K562 (cell line): ENCODE data around the gene ABHD8. TPM values are rescaled to one million over a fixed set of nuclear protein-coding genes. Genes with fewer than 3 reads are reported as not detected.

Experiments
- ATAC-seq: fragments of 200-7000 bp; cut with Tn5 transposase; 3 replicates; pipeline ENCODE4 v1.9.1; 2020; ENCODE audit warnings: moderate library complexity
- BruUV-seq: library from RNA; stranded (reverse); fragments of 400-500 nt; replicated peaks from 2 replicates; lab custom pipeline; 2021; lab: Mats Ljungman, UMichigan
- CTCF ChIA-PET: fragments of 300-600 bp; formaldehyde crosslinking; extraction: SDS; loops from one replicate; lab custom pipeline; 2021; ENCODE audit warnings: low intra/inter-chr PET ratio; lab: Yijun Ruan, JAX
- POLR2A ChIA-PET: fragments of 300-600, 350-650 bp; sonication (Branson Sonifier 250); formaldehyde crosslinking; extraction: SDS; loops from one replicate; lab custom pipeline; 2021; ENCODE audit warnings: antibody characterized with exemption, inconsistent platforms; lab: Yijun Ruan, JAX
- DNase-seq, 4 experiments: peaks; one replicate each; pipeline versions ENCODE4 v3.0.0 to v3.0.0-alpha.2; 2011 to 2018; ENCODE audit warnings: low spot score in 3 of 4, mixed read lengths in 3 of 4; ENCODE audit errors: extremely low read depth in 1 of 4
- FAIRE-seq: peaks from 2 replicates; lab custom pipeline; 2011; peaks lifted over from hg19 to GRCh38; lab: Jason Lieb, UNC
- H2AFZ ChIP-seq: 2 replicates; pipeline ENCODE4 v1.6.0; 2011; ENCODE audit warnings: low read depth, low read length, control low read depth, inconsistent platforms
- H3K27ac ChIP-seq: fragments of 200-600 bp; 3 replicates; pipeline ENCODE4 v1.8.0; 2011; ENCODE audit warnings: low read depth, mild to moderate bottlenecking, control low read depth, inconsistent platforms, low read length, moderate library complexity, mixed read lengths; ENCODE audit errors: extremely low read depth
- H3K27me3 ChIP-seq, 2 experiments: fragments of 300-600 bp in 1 of 2; 2 replicates in 1 of 2; 3 replicates in 1 of 2; pipeline versions ENCODE4 v1.6.0 to v1.8.0; 2011; ENCODE audit warnings: inconsistent platforms in 2 of 2, low read length in 2 of 2, mild to moderate bottlenecking in 1 of 2, mixed read lengths in 1 of 2, moderate library complexity in 1 of 2; ENCODE audit not compliant: control insufficient read depth in 2 of 2, insufficient read depth in 2 of 2
- H3K36me3 ChIP-seq: fragments of 300-600 bp; 3 replicates; pipeline ENCODE4 v1.8.0; 2011; ENCODE audit warnings: mild to moderate bottlenecking, low read length, inconsistent platforms; ENCODE audit not compliant: control insufficient read depth, insufficient read depth
- H3K4me1 ChIP-seq, 2 experiments: fragments of 200-600 bp in 1 of 2; replicated peaks in 1 of 2; 2 replicates in 1 of 2; 3 replicates in 1 of 2; pipeline versions ENCODE4 v1.5.1 to v1.8.0; 2011; ENCODE audit warnings: inconsistent platforms in 2 of 2, low read length in 2 of 2, mild to moderate bottlenecking in 1 of 2, mixed read lengths in 1 of 2, moderate library complexity in 1 of 2; ENCODE audit not compliant: control insufficient read depth in 2 of 2, insufficient read depth in 2 of 2
- H3K4me2 ChIP-seq: 2 replicates; pipeline ENCODE4 v1.6.1; 2011; ENCODE audit warnings: low read length, control low read depth, inconsistent platforms, mixed read lengths; ENCODE audit not compliant: insufficient read depth
- H3K4me3 ChIP-seq: fragments of 200-600 bp; sonication (generic), shearing (Covaris generic); 2 replicates; pipeline ENCODE4 v1.5.1; 2016; ENCODE audit warnings: control low read depth, inconsistent platforms
- H3K79me2 ChIP-seq: fragments of 200-600 bp; 3 replicates; pipeline ENCODE4 v1.8.0; 2011; ENCODE audit warnings: low read length, inconsistent platforms; ENCODE audit not compliant: control insufficient read depth, insufficient read depth
- H3K9ac ChIP-seq, 2 experiments: 2 replicates each; pipeline versions ENCODE4 v1.6.0 to v1.6.1; 2011; ENCODE audit warnings: low read depth in 2 of 2, low read length in 2 of 2, control low read depth in 1 of 2, inconsistent platforms in 1 of 2, mild to moderate bottlenecking in 1 of 2, mixed read lengths in 1 of 2; ENCODE audit not compliant: insufficient read depth in 1 of 2
- H3K9me1 ChIP-seq: one replicate; pipeline ENCODE4 v1.6.0; 2011; ENCODE audit warnings: inconsistent platforms, mild to moderate bottlenecking, low read length, moderate library complexity; ENCODE audit not compliant: control insufficient read depth, insufficient read depth
- H3K9me3 ChIP-seq: replicated peaks from 2 replicates; pipeline ENCODE4 v1.5.1; 2011; ENCODE audit warnings: low read depth, low read length, inconsistent platforms; ENCODE audit not compliant: control insufficient read depth, insufficient read depth
- H4K20me1 ChIP-seq: replicated peaks from 2 replicates; pipeline ENCODE4 v1.6.1; 2011; ENCODE audit warnings: low read length, inconsistent platforms, mixed read lengths; ENCODE audit not compliant: control insufficient read depth, insufficient read depth
- JUND ChIP-seq, 2 experiments: IDR thresholded peaks; 2 replicates in 1 of 2; 3 replicates in 1 of 2; pipeline ENCODE4 v1.6.1; 2011; ENCODE audit warnings: borderline replicate concordance in 2 of 2, low read depth in 2 of 2, low read length in 2 of 2, improper control_type of control experiment in 1 of 2, missing biosample characterization in 1 of 2, missing genetic modification characterization in 1 of 2, missing genetic modification reagents in 1 of 2
- KLF16 ChIP-seq: IDR thresholded peaks from 2 replicates; pipeline ENCODE4 v1.6.1; 2016; ENCODE audit warnings: antibody characterized with exemption
- LARP7 ChIP-seq: fragments of 450-650 bp; IDR thresholded peaks from 2 replicates; pipeline ENCODE4 v1.6.1; 2016
- LCOR ChIP-seq: sonication (generic); formaldehyde crosslinking; IDR thresholded peaks from 2 replicates; pipeline ENCODE4 v1.8.0; 2022; ENCODE audit warnings: mild to moderate bottlenecking, missing genetic modification reagents
- RAD21 ChIP-seq, 2 experiments: fragments of 250-450 bp in 1 of 2; fragments of 450-650 bp in 1 of 2; sonication (Bioruptor Pico) in 1 of 2; formaldehyde crosslinking in 1 of 2; IDR thresholded peaks in 1 of 2; conservative IDR thresholded peaks in 1 of 2; 2 replicates each; pipeline versions ENCODE4 v1.4.0 to v1.8.0; 2020 to 2022; ENCODE audit warnings: mild to moderate bottlenecking in 2 of 2, moderate library complexity in 1 of 2
- RBM25 ChIP-seq: fragments of 200-400 bp; formaldehyde crosslinking; IDR thresholded peaks from 2 replicates; pipeline ENCODE4 v1.6.1; 2018; ENCODE audit warnings: low read length, low read depth, moderate library complexity; ENCODE audit not compliant: severe bottlenecking
- REST ChIP-seq, 2 experiments: fragments of 450-650 bp; formaldehyde crosslinking in 1 of 2; IDR thresholded peaks; 2 replicates each; pipeline versions ENCODE4 v1.4.0 to v1.6.1; 2014 to 2020; ENCODE audit warnings: mild to moderate bottlenecking in 2 of 2, borderline replicate concordance in 1 of 2, low read depth in 1 of 2
- UBTF ChIP-seq, 2 experiments: IDR thresholded peaks; 2 replicates each; pipeline ENCODE4 v1.6.1; 2012; ENCODE audit warnings: improper control_type of control experiment in 2 of 2, low read depth in 2 of 2, low read length in 2 of 2, borderline replicate concordance in 1 of 2
- WGBS: fragments of 100-300 bp; shearing (Covaris generic); methylation state at CpG from one replicate; pipeline ENCODE4 v1.1.6; 2016; ENCODE audit warnings: low coverage, mixed read lengths; ENCODE audit not compliant: insufficient coverage; ENCODE audit errors: missing lambda C conversion rate; 5-methylcytosine and 5-hydroxymethylcytosine counted together
- in situ Hi-C: fragments of 300-500 bp; cut with MboI; formaldehyde crosslinking; loops from 4 replicates; pipeline ENCODE4 v1.15.0; 2018; ENCODE audit warnings: inconsistent platforms, mixed read lengths
- intact Hi-C: fragments of 100-400 bp; cut with micrococcal nuclease; formaldehyde crosslinking; loops from 2 replicates; pipeline ENCODE4 v1.14.2; 2022
- polyA plus RNA-seq, 8 experiments: library from polyadenylated mRNA; depleted of rRNA in 4 of 8; stranded (reverse) in 5 of 8; unstranded in 3 of 8; fragments of >200 nt; fragmentation: Nextera tagmentation in 2 of 8; fragmentation: Illumina TruSeq in 1 of 8; extraction: Ambion mirVana in 2 of 8; extraction: Trizol in 1 of 8; gene quantifications; 2 replicates each; pipeline versions ENCODE4 v1.2.1 to v1.2.3, GENCODE V29; 2011 to 2014; ENCODE audit warnings: inconsistent platforms in 1 of 8, missing spikeins in 1 of 8
- total RNA-seq, 7 experiments: library from RNA; depleted of rRNA in 6 of 7; stranded (reverse); fragments of >200 nt in 6 of 7; fragmentation: Illumina TruSeq in 2 of 7; extraction: Trizol in 2 of 7; gene quantifications; 2 replicates each; pipeline versions ENCODE4 v1.2.1 to v1.2.3, GENCODE V29; 2011 to 2021; ENCODE audit warnings: low replicate concordance in 1 of 7

The ABHD8 gene
- total and polyA plus RNA-seq, 9 of the 15 experiments (the other 6 are each of a cell fraction or from before 2014, with no cell fraction given) = 0.04 to 6.6 (median 2.0) TPM; not detected in 1

GRCh38 chr19:17282488-17283125 lies 20.6 kb downstream of the ABHD8 start:
- POLR2A ChIA-PET = interaction anchor here (0.6 to 2.0 kb wide), 7 partner anchors 11 to 372 kb away, joined by 3 to 12 read pairs (median 3); partner anchors contain the start of genes BABAM1 and HAUS8
- 8% methylated on average over 32 of the region's 45 CpGs for WGBS
- no peaks in the 10 kb centered on the region for H3K27me3 ChIP-seq
- H2AFZ ChIP-seq = peak overlapping the region; percentile 97
- H3K36me3 ChIP-seq = peaks cover 24% of the 10 kb centered on the region; the same call in 1 of the 3 replicates
- peak overlapping the region; percentile 51 for H3K4me3 ChIP-seq
- no peaks in the 10 kb centered on the region for H3K9me3 ChIP-seq
- H3K4me1 ChIP-seq = peaks cover 2 to 31% of the 10 kb centered on the region in 2 experiments
- H3K27ac ChIP-seq = peak overlapping the region; percentile 58; the same call in 2 of the 3 replicates
- peak; percentile 96 for ATAC-seq
- peak overlapping the region; percentile 65 to 93 for H3K9ac ChIP-seq
- peaks cover 5% of the 10 kb centered on the region; the same call in 2 of the 3 replicates for H3K79me2 ChIP-seq
- H3K4me2 ChIP-seq = peak overlapping the region; percentile 88
- no TSS peak for BruUV-seq
- H3K9me1 ChIP-seq = peaks cover 3% of the 10 kb centered on the region
- peaks cover 6% of the 10 kb centered on the region; the same call in 1 of the 2 replicates for H4K20me1 ChIP-seq
- DNase-seq = peak; percentile 85 to 91 (median 88)
- in situ Hi-C loops (no loop called here), intact Hi-C loops (loop anchor here (1.0 to 5.0 kb wide), 3 partner anchors 77 to 510 kb away; no protein-coding TSS in a partner anchor)
- FAIRE-seq = peak; percentile 91
- CTCF ChIA-PET = interaction anchor here (0.8 to 2.0 kb wide), 5 partner anchors 22 to 215 kb away, joined by 3 to 23 read pairs (median 8); no protein-coding TSS in a partner anchor
- 0 out of 2 replicates have a peak, but pooled peaks have one; percentile 14 for TF ChIP-seq KLF16
- peak in 1 of 2 experiments; percentile 62; a peak in 1 of 4 replicates for TF ChIP-seq UBTF (IDR thresholded peaks at IDR 0.05; ENCODE audit: borderline replicate concordance in 1 of 2, low read depth in 2 of 2, low read length in 2 of 2)
- no peak for TF ChIP-seq LARP7
- peak; percentile 62; the same call in 1 of the 2 replicates for TF ChIP-seq LCOR (CRISPR knock-in tag)
- peak; percentile 89 for TF ChIP-seq REST (IDR thresholded peaks at IDR 0.05; ENCODE audit: borderline replicate concordance)
- no peak for TF ChIP-seq REST (CRISPR knock-in tag; IDR thresholded peaks at IDR 0.05; ENCODE audit: low read depth)
- TF ChIP-seq JUND (IDR thresholded peaks at IDR 0.05; ENCODE audit: borderline replicate concordance, low read depth, low read length) = peak; percentile 39
- TF ChIP-seq JUND (tag; IDR thresholded peaks at IDR 0.05; ENCODE audit: borderline replicate concordance, low read depth, low read length) = no peak; the same call in 2 of the 3 replicates
- TF ChIP-seq RBM25 = peak; percentile 19
- peak; percentile 86 to 94 for TF ChIP-seq RAD21 (CRISPR knock-in tag; conservative IDR thresholded peaks at IDR 0.05 in 1 of 2, IDR thresholded peaks at IDR 0.05 in 1 of 2)
